ENCODE results near the gene DNAI7. TPM values are rescaled to one million over a fixed set of nuclear protein-coding genes. Genes with fewer than 3 reads are reported as not detected.

Gene DNAI7
- total and polyA plus RNA-seq, 9 donors, result 0.65 to 9.5 (median 2.1) TPM

GRCh38 chr12:25194722-25195055 lies 271 bp downstream of the DNAI7 start:
- intact Hi-C loops (cut with DNase I), result no loop called here
- Histone ChIP-seq H3K27me3 (no peaks in the 10 kb centered on the region), H3K36me3 (no peaks in the 10 kb centered on the region), H3K9me3 (no peaks in the 10 kb centered on the region), H3K4me1 (ENCODE audit: insufficient read depth) (no peaks in the 10 kb centered on the region), H3K27ac (peak overlapping the region in 1 of 2 donors; percentile 92), H3K4me3 (peak overlapping the region; percentile 66)
- TF ChIP-seq CTCF (IDR thresholded peaks at IDR 0.05) (no peak), POLR2A (IDR thresholded peaks at IDR 0.05) (no peak), EP300 (IDR thresholded peaks at IDR 0.05) (no peak)
- no peak for DNase-seq
- 4 to 6% (median 6%) methylated on average over 11 of the region's 11 CpGs for WGBS, 3 donors

GRCh38 chr12:25194214-25194613 lies 746 bp downstream of the DNAI7 start:
- Histone ChIP-seq H3K36me3 (no peaks in the 10 kb centered on the region), H3K27ac (no peak overlapping the region), H3K4me1 (ENCODE audit: insufficient read depth) (no peaks in the 10 kb centered on the region), H3K9me3 (no peaks in the 10 kb centered on the region), H3K4me3 (peak overlapping the region; percentile 66), H3K27me3 (no peaks in the 10 kb centered on the region)
- intact Hi-C loops (cut with DNase I), result no loop called here
- 24 to 27% (median 25%) methylated on average over 1 of the region's 1 CpG for WGBS, 3 donors
- no peak for DNase-seq
- no peak for TF ChIP-seq POLR2A (IDR thresholded peaks at IDR 0.05)

- Histone ChIP-seq H3K9me3 (no peaks in the 10 kb centered on the region), H3K4me3 (no peak overlapping the region), H3K4me1 (ENCODE audit: insufficient read depth) (no peaks in the 10 kb centered on the region), H3K27me3 (no peaks in the 10 kb centered on the region), H3K36me3 (no peaks in the 10 kb centered on the region), H3K27ac (no peak overlapping the region)
- WGBS, 3 donors, result 95 to 97% (median 96%) methylated on average over 6 of the region's 6 CpGs
- intact Hi-C loops (cut with DNase I), result no loop called here
- no peak for DNase-seq
- TF ChIP-seq POLR2A (IDR thresholded peaks at IDR 0.05) (no peak), EP300 (IDR thresholded peaks at IDR 0.05) (no peak), CTCF (IDR thresholded peaks at IDR 0.05) (no peak)
Measured at GRCh38 chr12:25190793-25191192, 4.2 kb downstream of the DNAI7 start.

- no peaks in the 10 kb centered on the region for H3K4me1 ChIP-seq (ENCODE audit: insufficient read depth)
- no peak for DNase-seq
- H3K27ac ChIP-seq, result no peak overlapping the region
- H3K4me3 ChIP-seq, result no peak overlapping the region
- no peaks in the 10 kb centered on the region for H3K27me3 ChIP-seq
- no peaks in the 10 kb centered on the region for H3K36me3 ChIP-seq
- intact Hi-C loops (cut with DNase I), result no loop called here
- H3K9me3 ChIP-seq, result no peaks in the 10 kb centered on the region
- no peak for TF ChIP-seq POLR2A (IDR thresholded peaks at IDR 0.05)
- TF ChIP-seq CTCF (IDR thresholded peaks at IDR 0.05), result no peak
- no peak for TF ChIP-seq EP300 (IDR thresholded peaks at IDR 0.05)
Measured at GRCh38 chr12:25189656-25190055, 5.3 kb downstream of the DNAI7 start.

GRCh38 chr12:25187781-25188180 lies 7.2 kb downstream of the DNAI7 start:
- no peaks in the 10 kb centered on the region for H3K27me3 ChIP-seq
- no peak for DNase-seq
- H3K4me1 ChIP-seq (ENCODE audit: insufficient read depth), result no peaks in the 10 kb centered on the region
- no peak overlapping the region for H3K27ac ChIP-seq
- intact Hi-C loops (cut with DNase I), result no loop called here
- no peak for TF ChIP-seq CTCF (IDR thresholded peaks at IDR 0.05)
- TF ChIP-seq EP300 (IDR thresholded peaks at IDR 0.05), result no peak
- TF ChIP-seq POLR2A (IDR thresholded peaks at IDR 0.05), result no peak
- no peak overlapping the region for H3K4me3 ChIP-seq
- no peaks in the 10 kb centered on the region for H3K36me3 ChIP-seq
- 75 to 85% (median 84%) methylated on average over 2 of the region's 2 CpGs for WGBS, 3 donors
- H3K9me3 ChIP-seq, result no peaks in the 10 kb centered on the region
